ENCODE data around the gene ZNF574. TPM values are rescaled to one million over a fixed set of nuclear protein-coding genes. Genes with fewer than 3 reads are reported as not detected.

Gene ZNF574
- total and polyA plus RNA-seq, 2 of the 8 experiments (the other 6 are each of a cell fraction or from before 2014, with no cell fraction given): 27.0 to 38.8 TPM

GRCh38 chr19:42080764-42081375, 4.9 kb downstream of the ZNF574 start:
- H3K36me3 ChIP-seq (ENCODE audit: control insufficient read depth in 2 of 4, insufficient read depth in 4 of 4, low read length in 3 of 4): peaks cover 17 to 38% (median 35%) of the 10 kb centered on the region in 4 experiments; a peak in 7 of 8 replicates
- H2BK12ac ChIP-seq (ENCODE audit: low read depth, low read length): no peak overlapping the region
- H3K4ac ChIP-seq (replicated peaks; ENCODE audit: insufficient read length, low read depth, low read length): no peak overlapping the region
- no peak overlapping the region for H2BK5ac ChIP-seq (ENCODE audit: low read depth, low read length)
- no peak overlapping the region for H3K4me2 ChIP-seq (ENCODE audit: insufficient read depth in 1 of 2, low read depth in 2 of 2, low read length in 2 of 2)
- peaks cover 15% of the 10 kb centered on the region for H3K79me1 ChIP-seq (ENCODE audit: low read depth, low read length)
- ChIA-PET CTCF (ENCODE audit: partially characterized antibody) (interaction anchor here (0.8 to 2.8 kb wide), 10 partner anchors 10 to 53 kb away, joined by 3 to 12 read pairs (median 4); no protein-coding TSS in a partner anchor), POLR2A (ENCODE audit: partially characterized antibody) (interaction anchor here (0.9 to 4.1 kb wide), 7 partner anchors 9 to 208 kb away, joined by 3 to 13 read pairs (median 4); no protein-coding TSS in a partner anchor)
- H3K14ac ChIP-seq (ENCODE audit: insufficient read length): no peak overlapping the region
- WGBS, 2 experiments (ENCODE audit: extremely low coverage in 1 of 2, insufficient coverage in 1 of 2, insufficient read length in 1 of 2, insufficient replicate concordance in 2 of 2, low coverage in 1 of 2, low lambda C conversion rate in 2 of 2, missing lambda C conversion rate in 1 of 2): 96% methylated on average over 28 of the region's 28 CpGs; no CpG with 5 or more reads in 1 of the 2 experiments
- no peak for DNase-seq (ENCODE audit: low read depth in 1 of 2, low spot score in 2 of 2)
- H3K9ac ChIP-seq (replicated peaks in 1 of 4; ENCODE audit: extremely low read depth in 1 of 4, low read depth in 3 of 4, low read length in 3 of 4): no peak overlapping the region
- H3K23me2 ChIP-seq (ENCODE audit: low read depth, low read length): peaks cover 14% of the 10 kb centered on the region; the same call in 1 of the 2 replicates
- H2BK120ac ChIP-seq (replicated peaks; ENCODE audit: low read depth, low read length): no peak overlapping the region
- no peak overlapping the region for H3K23ac ChIP-seq (ENCODE audit: insufficient read length)
- H3K79me2 ChIP-seq (ENCODE audit: control insufficient read depth in 1 of 2, insufficient read depth in 2 of 2, low read length in 2 of 2): peaks cover 22 to 41% of the 10 kb centered on the region in 2 experiments
- no peak overlapping the region for H3K56ac ChIP-seq (replicated peaks; ENCODE audit: insufficient read length, low read depth, low read length)
- H2AK5ac ChIP-seq (ENCODE audit: low read depth, low read length): no peak overlapping the region
- no peaks in the 10 kb centered on the region for H3K27me3 ChIP-seq (replicated peaks in 1 of 4; ENCODE audit: control insufficient read depth in 3 of 4, extremely low read depth in 1 of 4, insufficient read depth in 3 of 4, low read length in 3 of 4)
- no peaks in the 10 kb centered on the region for H3K9me3 ChIP-seq (ENCODE audit: insufficient read depth in 2 of 2, low read depth in 1 of 2, low read length in 1 of 2)
- TF ChIP-seq GTF2F1 (IDR thresholded peaks at IDR 0.05; ENCODE audit: borderline replicate concordance, low read depth, low read length): no peak
- TF ChIP-seq BCL11A (IDR thresholded peaks at IDR 0.05; ENCODE audit: low read depth in 2 of 2, low read length in 2 of 2): no peak
- TF ChIP-seq CREB1 (IDR thresholded peaks at IDR 0.05): no peak
- TF ChIP-seq TAF1 (IDR thresholded peaks at IDR 0.05; ENCODE audit: low read depth, low read length): no peak
- no peak for TF ChIP-seq POLR2AphosphoS5 (IDR thresholded peaks at IDR 0.05; ENCODE audit: low read depth, low read length)
- TF ChIP-seq BACH1 (IDR thresholded peaks at IDR 0.05; ENCODE audit: low read length): no peak
- TF ChIP-seq JUND (IDR thresholded peaks at IDR 0.05; ENCODE audit: low read length): no peak
- TF ChIP-seq RAD21 (IDR thresholded peaks at IDR 0.05 in 1 of 2, conservative IDR thresholded peaks at IDR 0.05 in 1 of 2; ENCODE audit: low read depth in 2 of 2, low read length in 2 of 2): no peak
- TF ChIP-seq MAFK (IDR thresholded peaks at IDR 0.05; ENCODE audit: low read depth, low read length): no peak
- no peak for TF ChIP-seq FOSL1 (IDR thresholded peaks at IDR 0.05; ENCODE audit: insufficient read depth, low read depth, low read length)
- TF ChIP-seq KDM4A (IDR thresholded peaks at IDR 0.05; ENCODE audit: low read depth, low read length, severe bottlenecking): no peak
- no peak for TF ChIP-seq EZH2 (IDR thresholded peaks at IDR 0.05; ENCODE audit: low read depth, low read length, severe bottlenecking)
- no peak overlapping the region for H3K4me3 ChIP-seq (ENCODE audit: extremely low read depth in 1 of 4, insufficient read depth in 2 of 4, low read depth in 3 of 4, low read length in 4 of 4)
- no peak overlapping the region; the same call in 1 of the 2 replicates for H4K8ac ChIP-seq (ENCODE audit: extremely low read depth, insufficient read depth, low read length)
- H4K91ac ChIP-seq (replicated peaks; ENCODE audit: insufficient read length, low read length): no peak overlapping the region
- no peak overlapping the region for H2BK15ac ChIP-seq (ENCODE audit: low read length)
- H3K4me1 ChIP-seq (replicated peaks in 1 of 4; ENCODE audit: control insufficient read depth in 3 of 4, insufficient read depth in 4 of 4, low read length in 3 of 4): peaks cover 0 to 2% (median under 1%) of the 10 kb centered on the region in 4 experiments; a peak in 2 of 7 replicates
- H4K20me1 ChIP-seq (replicated peaks in 1 of 2; ENCODE audit: control insufficient read depth in 1 of 2, insufficient read depth in 2 of 2, low read length in 2 of 2): peaks cover 28 to 49% of the 10 kb centered on the region in 2 experiments
- H3K18ac ChIP-seq (ENCODE audit: extremely low read depth, low read length): no peak overlapping the region
- no peak overlapping the region for H2AFZ ChIP-seq (ENCODE audit: low read length)
- no peak overlapping the region for H2BK20ac ChIP-seq (ENCODE audit: low read length)
- no peak overlapping the region for H4K5ac ChIP-seq (ENCODE audit: insufficient read length, low read depth, low read length)
- no peak overlapping the region for H3K27ac ChIP-seq (ENCODE audit: low read depth, low read length)
- no peak for FAIRE-seq
